Small intestine (tissue), 16 donors: ENCODE data around the gene KLF4. TPM values are rescaled to one million over a fixed set of nuclear protein-coding genes. Genes with fewer than 3 reads are reported as not detected.

Experiments used
- DNase-seq, 2 donors: peaks; one replicate each; pipeline versions ENCODE4 v3.0.0 to v3.0.0-alpha.2; 2013
- FAIRE-seq: peaks from 2 replicates; lab custom pipeline; 2012; peaks lifted over from hg19 to GRCh38; lab: Jason Lieb, UNC
- H3K27ac ChIP-seq, 3 donors: one replicate each; pipeline ENCODE4 v1.5.1; 2013; ENCODE audit warnings: low read length in 2 of 3, mild to moderate bottlenecking in 2 of 3, control low read depth in 1 of 3, inconsistent platforms in 1 of 3, low read depth in 1 of 3, moderate library complexity in 1 of 3
- H3K27me3 ChIP-seq, 3 donors: one replicate each; pipeline ENCODE4 v1.6.1; 2013; ENCODE audit warnings: low read length in 3 of 3, inconsistent platforms in 1 of 3; ENCODE audit not compliant: control insufficient read depth in 3 of 3, insufficient read depth in 3 of 3
- H3K36me3 ChIP-seq, 3 donors: one replicate each; pipeline ENCODE4 v1.6.1; 2013; ENCODE audit warnings: low read length in 3 of 3, inconsistent platforms in 1 of 3, low read depth in 1 of 3, mild to moderate bottlenecking in 1 of 3, moderate library complexity in 1 of 3; ENCODE audit not compliant: control insufficient read depth in 3 of 3, insufficient read depth in 2 of 3
- H3K4me1 ChIP-seq, 3 donors: one replicate each; pipeline ENCODE4 v1.6.1; 2013; ENCODE audit warnings: low read length in 2 of 3, inconsistent platforms in 1 of 3, low read depth in 1 of 3, mild to moderate bottlenecking in 1 of 3, moderate library complexity in 1 of 3; ENCODE audit not compliant: control insufficient read depth in 3 of 3, insufficient read depth in 2 of 3
- H3K4me3 ChIP-seq, 3 donors: one replicate each; pipeline ENCODE4 v1.5.1; 2013; ENCODE audit warnings: low read length in 3 of 3, control low read depth in 1 of 3, inconsistent platforms in 1 of 3, low read depth in 1 of 3, mild to moderate bottlenecking in 1 of 3, moderate library complexity in 1 of 3
- H3K9me3 ChIP-seq, 2 donors: one replicate each; pipeline ENCODE4 v1.6.1; 2013; ENCODE audit warnings: low read depth in 1 of 2, low read length in 1 of 2; ENCODE audit not compliant: control insufficient read depth in 2 of 2, insufficient read depth in 1 of 2
- WGBS, 3 donors: extraction: QIAGEN DNeasy Blood & Tissue Kit; methylation state at CpG; one replicate each; pipeline ENCODE4 v1.1.7; 2013; 5-methylcytosine and 5-hydroxymethylcytosine counted together
- long read RNA-seq, 10 donors: transcript quantifications; one replicate each; lab custom pipeline, GENCODE V29; 2026
- polyA plus RNA-seq, 4 donors: library from polyadenylated mRNA; stranded (reverse) in 3 of 4; unstranded in 1 of 4; fragments of 200-250 nt in 3 of 4; fragments of 120-200 nt in 1 of 4; gene quantifications; one replicate each; pipeline versions ENCODE4 v1.2.1 to v1.2.3, GENCODE V29; 2013
- donor health status: healthy with polysubstance abuse.
- donor health status: control.
- donor health status: control.
- donor health status: Bipolar disorder and iron deficiency.
- donor health status: healthy.

Gene KLF4
- 100 to 1,000 TPM in 1 of 4 donors, 10 to 100 TPM in 3; 63.4 to 122 (median 86.3) TPM for polyA plus RNA-seq
- long read RNA-seq, donor 1, transcript KLF4-201 (5 exons, 2,813 nt) = minor isoform, 16 of 40 reads
- long read RNA-seq, donor 1, transcript KLF4-205 (3 exons, 2,393 nt) = major isoform, 17 of 40 reads
- long read RNA-seq, donor 1, partial matches to known transcripts = 5 of 40 reads
- long read RNA-seq, donor 1, other reads (novel, unspliced or antisense) = 0 of 40 reads
- long read RNA-seq, donor 2, partial matches to known transcripts = 0 of 6 reads
- long read RNA-seq, donor 2, other reads (novel, unspliced or antisense) = 0 of 6 reads
- long read RNA-seq, donor 3, partial matches to known transcripts = 0 of 6 reads
- long read RNA-seq, donor 3, other reads (novel, unspliced or antisense) = 0 of 6 reads
- long read RNA-seq, donor 4 = 0 reads
- long read RNA-seq, donor 5, partial matches to known transcripts = 6 of 9 reads
- long read RNA-seq, donor 5, other reads (novel, unspliced or antisense) = 0 of 9 reads
- long read RNA-seq, donor 6, transcript KLF4-201 (5 exons, 2,813 nt) = major isoform, 7 of 11 reads
- long read RNA-seq, donor 6, partial matches to known transcripts = 0 of 11 reads
- long read RNA-seq, donor 6, other reads (novel, unspliced or antisense) = 0 of 11 reads
- long read RNA-seq, donor 7, partial matches to known transcripts = 0 of 4 reads
- long read RNA-seq, donor 7, other reads (novel, unspliced or antisense) = 0 of 4 reads
- long read RNA-seq, donor 8, partial matches to known transcripts = 0 of 7 reads
- long read RNA-seq, donor 8, other reads (novel, unspliced or antisense) = 0 of 7 reads
- long read RNA-seq, donor 9, partial matches to known transcripts = 8 of 10 reads
- long read RNA-seq, donor 9, other reads (novel, unspliced or antisense) = 0 of 10 reads
- long read RNA-seq, donor 10, transcript KLF4-201 (5 exons, 2,813 nt) = major isoform, 12 of 46 reads
- long read RNA-seq, donor 10, transcript KLF4-205 (3 exons, 2,393 nt) = minor isoform, 10 of 46 reads
- long read RNA-seq, donor 10, partial matches to known transcripts = 24 of 46 reads
- long read RNA-seq, donor 10, other reads (novel, unspliced or antisense) = 0 of 46 reads

- 1 to 2% (median 2%) methylated on average over 70 to 101 of the region's 101 CpGs for WGBS, 3 donors
- peak within 1 kb of the TSS; percentile 71 to 96 (median 76) for H3K4me3 ChIP-seq
- H3K4me1 ChIP-seq = peaks cover 0 to 25% (median 4%) of the 10 kb centered on the region in 3 donors
- H3K9me3 ChIP-seq = no peaks in the 10 kb centered on the region
- H3K27ac ChIP-seq = peak within 1 kb of the TSS; percentile 93 to 95 (median 93)
- peak; percentile 94 to 95 for DNase-seq
- no peak for FAIRE-seq
- peaks cover 0 to 50% (median 3%) of the 10 kb centered on the region in 3 donors for H3K27me3 ChIP-seq
- H3K36me3 ChIP-seq = peaks cover 0 to 23% (median 16%) of the 10 kb centered on the region in 3 donors
These were observed at the start of gene KLF4 for GRCh38 chr9:107489687-107490605. TSS of gene KLF4 (minus strand) at chr9:107489769. CDS start at chr9:107489172, 597 bp downstream.

- Histone ChIP-seq H3K4me1 (no peaks in the 10 kb centered on the region), H3K9me3 (no peaks in the 10 kb centered on the region), H3K36me3 (no peaks in the 10 kb centered on the region), H3K27me3 (peaks cover 0 to 2% (median 0%) of the 10 kb centered on the region in 3 donors), H3K27ac (no peak overlapping the region), H3K4me3 (no peak overlapping the region)
- FAIRE-seq (no peak), DNase-seq (peak in 1 of 2 donors; percentile 56)
- WGBS, 3 donors = 13 to 65% (median 38%) methylated on average over 3 of the region's 3 CpGs
These were observed 46.9 kb upstream of the KLF4 start for GRCh38 chr9:107536462-107536861.

- DNase-seq (no peak), FAIRE-seq (no peak)
- Histone ChIP-seq H3K4me1 (no peaks in the 10 kb centered on the region), H3K4me3 (no peak overlapping the region), H3K36me3 (no peaks in the 10 kb centered on the region), H3K27ac (no peak overlapping the region), H3K9me3 (no peaks in the 10 kb centered on the region), H3K27me3 (peaks cover 0 to 2% (median 0%) of the 10 kb centered on the region in 3 donors)
- 91 to 95% (median 93%) methylated on average over 14 of the region's 14 CpGs for WGBS, 3 donors
These were observed 45.0 kb upstream of the KLF4 start for GRCh38 chr9:107534510-107535078.

DNA sequence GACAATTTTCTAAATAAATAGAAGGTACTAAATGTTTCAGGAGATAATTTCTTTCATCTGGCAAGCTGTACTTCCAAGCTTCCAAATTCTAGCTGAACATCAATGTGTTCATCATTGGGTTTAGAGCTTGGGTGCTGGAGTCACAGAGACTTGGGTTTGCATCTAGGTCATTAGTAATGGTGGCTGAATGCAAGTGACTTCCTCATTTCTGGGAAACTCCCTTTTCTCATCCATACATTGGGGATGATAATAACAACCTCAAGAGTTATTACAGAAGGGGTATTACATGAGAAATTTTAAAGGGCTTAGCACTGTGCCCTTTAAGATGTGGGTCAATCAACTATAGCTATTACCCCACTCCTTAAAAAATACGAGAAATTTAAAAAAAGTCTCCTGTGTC lies 41.1 kb upstream of the KLF4 start:
- Histone ChIP-seq H3K36me3 (no peaks in the 10 kb centered on the region), H3K9me3 (no peaks in the 10 kb centered on the region), H3K4me3 (no peak overlapping the region), H3K4me1 (no peaks in the 10 kb centered on the region), H3K27ac (no peak overlapping the region), H3K27me3 (no peaks in the 10 kb centered on the region)
- FAIRE-seq (no peak), DNase-seq (no peak)
- 86 to 91% (median 88%) methylated on average over 1 of the region's 1 CpG for WGBS, 3 donors

DNA sequence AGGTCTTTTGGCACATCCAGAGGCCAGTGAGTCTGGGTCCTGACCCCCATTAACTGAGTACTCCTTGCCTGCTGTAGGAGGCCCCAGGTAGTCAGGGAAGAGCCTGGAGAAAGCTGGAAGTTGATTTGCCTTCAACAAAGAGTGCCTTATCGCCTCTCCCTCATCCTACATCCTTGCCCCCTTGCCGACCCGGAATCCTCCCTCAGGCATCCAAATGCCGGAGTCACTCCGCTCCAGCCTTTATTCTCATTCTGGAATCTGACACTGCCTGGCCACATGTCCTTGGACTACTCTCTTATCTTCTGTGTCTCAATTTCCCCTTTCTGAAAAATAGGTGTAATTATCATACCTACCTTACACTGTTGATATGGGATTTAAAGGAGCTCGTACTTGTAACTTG lies 39.1 kb upstream of the KLF4 start:
- no peak for FAIRE-seq
- Histone ChIP-seq H3K4me3 (no peak overlapping the region), H3K36me3 (no peaks in the 10 kb centered on the region), H3K27ac (no peak overlapping the region), H3K9me3 (no peaks in the 10 kb centered on the region), H3K27me3 (no peaks in the 10 kb centered on the region), H3K4me1 (no peaks in the 10 kb centered on the region)
- WGBS, 3 donors = 87 to 94% (median 94%) methylated on average over 6 of the region's 6 CpGs
- DNase-seq = no peak

- Histone ChIP-seq H3K27me3 (no peaks in the 10 kb centered on the region), H3K4me1 (no peaks in the 10 kb centered on the region), H3K4me3 (no peak overlapping the region), H3K36me3 (no peaks in the 10 kb centered on the region), H3K9me3 (no peaks in the 10 kb centered on the region), H3K27ac (no peak overlapping the region)
- FAIRE-seq (no peak), DNase-seq (no peak)
- 92 to 94% (median 93%) methylated on average over 6 of the region's 6 CpGs for WGBS, 3 donors
These were observed 34.0 kb upstream of the KLF4 start for GRCh38 chr9:107523539-107523938.

DNA sequence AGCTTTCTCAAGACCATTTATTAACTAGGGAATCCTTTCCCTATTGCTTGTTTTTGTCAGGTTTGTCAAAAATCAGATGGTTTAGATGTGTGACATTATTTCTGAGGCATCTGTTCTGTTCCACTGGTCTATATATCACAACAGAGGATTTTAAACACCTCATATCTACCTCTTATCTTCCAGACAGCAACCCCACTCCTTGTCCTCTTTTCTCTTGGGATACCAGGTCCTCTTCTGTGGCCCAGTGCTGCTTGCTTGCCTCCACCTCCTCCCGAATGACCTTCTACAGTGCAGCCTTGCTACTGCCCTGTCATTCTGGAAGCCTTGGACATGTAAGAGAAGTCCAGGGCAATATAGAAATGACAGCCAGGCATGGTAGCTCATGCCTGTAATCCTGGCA lies 30.6 kb upstream of the KLF4 start:
- Histone ChIP-seq H3K27me3 (no peaks in the 10 kb centered on the region), H3K9me3 (no peaks in the 10 kb centered on the region), H3K4me1 (no peaks in the 10 kb centered on the region), H3K27ac (no peak overlapping the region), H3K36me3 (no peaks in the 10 kb centered on the region), H3K4me3 (no peak overlapping the region)
- 88 to 93% (median 90%) methylated on average over 1 of the region's 1 CpG for WGBS, 3 donors
- DNase-seq = no peak
- FAIRE-seq = no peak
